WI38 (cell line): ENCODE data around the gene ASTN1.

ENCODE experiments used
- H3K4me3 ChIP-seq: 2 replicates; pipeline ENCODE4 v1.5.1; 2011; ENCODE audit warnings: low read depth, mild to moderate bottlenecking, control low read depth, low read length
- TF ChIP-seq, protein P1 (sequence below): IDR thresholded peaks from 2 replicates; pipeline ENCODE4 v1.5.1; 2012; ENCODE audit warnings: low read depth, mild to moderate bottlenecking, control low read depth, low read length

Gene ASTN1

DNA sequence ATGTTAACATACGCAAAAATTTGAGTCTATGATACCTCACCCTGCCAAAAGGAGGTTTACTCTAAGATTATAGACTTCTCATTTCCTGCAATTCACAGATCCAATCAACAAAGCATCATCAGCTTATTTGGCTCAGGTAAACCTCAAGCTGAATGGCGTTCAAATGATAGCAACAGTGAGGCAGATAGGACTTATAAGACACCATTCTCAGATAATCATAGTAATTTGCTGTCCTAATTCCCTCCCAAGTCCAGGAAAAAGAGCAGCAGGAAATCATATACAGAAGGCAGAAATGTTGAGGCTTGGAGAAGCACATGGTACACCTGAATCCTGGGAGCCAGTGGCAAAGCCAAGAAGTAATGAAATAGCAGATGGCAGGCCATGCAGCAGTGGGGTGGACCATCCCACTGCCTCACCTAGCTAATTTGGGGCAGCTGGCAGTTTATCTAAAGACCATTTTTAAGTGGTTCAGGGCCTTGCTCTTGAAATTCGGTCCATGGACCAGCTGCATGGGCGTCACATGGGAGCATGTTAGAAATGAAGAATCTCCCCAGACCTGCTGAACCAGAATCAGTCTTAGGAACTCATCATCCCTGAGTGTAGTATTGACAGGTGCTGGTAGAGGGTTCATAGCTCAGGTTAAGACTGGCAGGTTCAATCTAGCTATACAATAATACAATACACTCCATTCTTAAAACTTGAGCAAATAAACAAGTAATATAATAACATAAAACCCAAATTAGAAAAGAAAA lies 57.7 kb downstream of the ASTN1 start:
- H3K4me3 ChIP-seq: no peak overlapping the region
- TF ChIP-seq, protein P1, sequence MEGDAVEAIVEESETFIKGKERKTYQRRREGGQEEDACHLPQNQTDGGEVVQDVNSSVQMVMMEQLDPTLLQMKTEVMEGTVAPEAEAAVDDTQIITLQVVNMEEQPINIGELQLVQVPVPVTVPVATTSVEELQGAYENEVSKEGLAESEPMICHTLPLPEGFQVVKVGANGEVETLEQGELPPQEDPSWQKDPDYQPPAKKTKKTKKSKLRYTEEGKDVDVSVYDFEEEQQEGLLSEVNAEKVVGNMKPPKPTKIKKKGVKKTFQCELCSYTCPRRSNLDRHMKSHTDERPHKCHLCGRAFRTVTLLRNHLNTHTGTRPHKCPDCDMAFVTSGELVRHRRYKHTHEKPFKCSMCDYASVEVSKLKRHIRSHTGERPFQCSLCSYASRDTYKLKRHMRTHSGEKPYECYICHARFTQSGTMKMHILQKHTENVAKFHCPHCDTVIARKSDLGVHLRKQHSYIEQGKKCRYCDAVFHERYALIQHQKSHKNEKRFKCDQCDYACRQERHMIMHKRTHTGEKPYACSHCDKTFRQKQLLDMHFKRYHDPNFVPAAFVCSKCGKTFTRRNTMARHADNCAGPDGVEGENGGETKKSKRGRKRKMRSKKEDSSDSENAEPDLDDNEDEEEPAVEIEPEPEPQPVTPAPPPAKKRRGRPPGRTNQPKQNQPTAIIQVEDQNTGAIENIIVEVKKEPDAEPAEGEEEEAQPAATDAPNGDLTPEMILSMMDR: no peak

DNA sequence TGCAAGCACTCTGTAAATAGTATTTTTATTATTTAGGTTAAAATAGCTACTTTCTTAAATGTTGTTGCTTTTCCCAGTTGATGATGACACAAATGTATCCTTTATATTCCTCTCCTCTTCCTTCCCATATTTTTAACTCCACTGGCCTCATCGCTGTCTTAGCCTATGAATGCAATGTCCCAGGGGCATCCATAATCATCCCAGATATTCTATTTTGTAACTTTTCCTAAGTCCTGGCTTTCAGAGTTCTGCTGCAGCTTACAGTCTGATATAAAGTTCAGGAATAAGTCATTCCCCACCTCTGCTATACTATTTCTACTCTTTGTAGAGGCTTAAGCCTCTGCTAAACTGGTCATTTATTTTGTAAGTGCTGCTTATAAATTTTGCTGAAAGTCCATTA lies 58.3 kb downstream of the ASTN1 start:
- no peak overlapping the region for H3K4me3 ChIP-seq
- TF ChIP-seq, protein P1: no peak

DNA sequence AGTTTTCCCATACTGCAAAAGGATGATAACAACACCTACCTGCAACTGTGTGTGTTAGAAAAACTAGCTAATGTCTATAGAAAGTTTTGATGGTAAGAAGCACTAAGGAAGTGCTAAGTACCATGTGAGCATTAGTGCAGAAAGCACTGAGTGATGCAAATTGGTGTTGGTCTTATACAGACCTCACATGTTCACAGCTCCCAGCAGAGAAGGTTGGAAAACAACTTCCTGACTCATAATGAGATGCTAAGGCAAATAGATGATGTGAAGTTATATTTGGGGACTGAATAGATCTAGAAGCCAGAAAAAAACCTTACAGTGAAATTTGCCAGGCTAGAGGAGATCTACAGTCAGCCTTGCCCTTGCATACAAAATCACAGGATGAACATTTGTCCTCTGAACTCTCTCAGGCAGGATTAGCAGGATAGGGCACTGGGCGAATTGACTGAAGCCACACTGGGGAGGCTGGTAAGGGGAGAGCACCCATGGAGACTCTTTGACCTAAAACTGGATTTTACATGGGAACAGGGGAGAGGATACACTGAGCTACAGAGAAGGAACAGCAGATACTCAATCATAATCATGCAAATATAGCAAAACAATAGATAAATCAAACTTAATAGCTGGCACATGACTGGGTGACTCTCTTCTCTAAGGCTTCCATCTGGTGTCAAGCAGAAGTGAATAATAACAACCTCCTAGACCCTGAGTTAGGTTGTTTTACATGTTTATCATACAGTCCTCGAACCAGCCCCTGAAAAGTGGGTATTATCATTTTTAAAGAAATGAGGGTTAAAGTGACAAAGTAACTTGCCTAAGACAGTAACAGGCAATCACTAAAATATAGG lies 61.3 kb downstream of the ASTN1 start:
- TF ChIP-seq, protein P1: no peak
- H3K4me3 ChIP-seq: no peak overlapping the region

DNA sequence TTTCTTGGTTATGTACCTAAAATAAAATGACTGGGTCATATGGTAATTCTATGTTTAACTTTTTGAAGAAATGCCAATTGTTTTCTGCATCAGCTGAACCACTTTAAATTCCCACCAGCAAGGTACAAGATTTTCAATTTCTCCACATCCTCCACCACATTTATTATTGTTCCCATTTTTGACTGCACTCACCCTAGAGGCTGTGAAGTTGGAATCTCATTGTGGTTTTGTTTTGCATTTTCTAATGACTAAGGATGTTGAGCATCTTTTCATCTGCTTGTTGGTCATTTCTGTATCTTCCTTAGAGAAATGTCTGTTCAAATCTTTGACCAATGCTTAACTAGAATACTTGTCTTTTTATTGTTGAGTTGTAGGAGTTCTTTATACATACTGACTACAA lies 72.5 kb downstream of the ASTN1 start:
- no peak overlapping the region for H3K4me3 ChIP-seq
- TF ChIP-seq, protein P1: no peak

DNA sequence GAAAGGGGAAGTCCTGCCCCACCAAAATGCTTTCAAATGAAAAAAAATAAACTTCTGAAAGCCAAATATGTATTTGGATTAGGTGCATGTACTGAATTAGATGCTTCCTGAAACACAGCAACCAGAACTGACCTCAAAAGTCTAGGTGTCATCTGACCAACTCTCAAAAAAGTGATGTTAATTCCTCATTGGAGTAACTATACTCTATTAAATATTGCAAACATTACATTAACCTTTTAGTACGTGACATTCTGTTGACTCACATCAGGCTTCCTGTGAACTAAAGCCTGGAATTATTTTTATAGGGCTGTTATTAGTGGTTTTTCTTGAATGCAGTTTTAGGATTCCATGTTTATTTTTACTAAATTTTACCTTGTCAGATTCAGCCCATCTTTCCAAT lies 73.5 kb downstream of the ASTN1 start:
- TF ChIP-seq, protein P1: no peak
- no peak overlapping the region for H3K4me3 ChIP-seq

DNA sequence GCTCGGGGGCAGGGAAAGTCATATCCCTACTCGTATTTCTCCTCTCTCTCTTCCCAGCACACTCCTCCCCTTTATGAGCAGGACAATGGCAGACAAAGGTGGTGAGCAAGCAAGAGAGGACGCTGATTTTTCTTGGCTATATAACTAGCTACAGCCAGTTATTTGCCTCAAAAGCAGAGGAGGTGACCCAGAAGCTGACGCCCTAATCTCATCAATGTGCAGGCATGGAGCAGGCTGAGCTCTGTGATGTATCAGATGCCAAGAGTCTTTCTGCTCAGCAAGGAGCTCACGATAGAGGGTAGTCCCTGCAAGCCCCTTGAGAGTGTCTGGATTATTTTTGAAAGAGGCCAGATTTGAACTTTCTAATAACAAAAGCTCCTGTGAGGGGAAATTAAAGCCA lies 75.5 kb downstream of the ASTN1 start:
- TF ChIP-seq, protein P1: no peak

More for the DNA sequence above, 75.5 kb downstream of the ASTN1 start:
- H3K4me3 ChIP-seq: no peak overlapping the region
